Psoas muscle (tissue), 8 donors: Measurements from ENCODE around the gene CCDC182. TPM values are rescaled to one million over a fixed set of nuclear protein-coding genes. Genes with fewer than 3 reads are reported as not detected.

Experiments
- ATAC-seq, 4 donors: fragments of 200-7000 bp; cut with Tn5 transposase; one replicate each; pipeline ENCODE4 v1.9.1; 2020; ENCODE audit warnings: moderate library complexity in 3 of 4, mild to moderate bottlenecking in 2 of 4
- DNase-seq, 2 donors: peaks; one replicate each; pipeline ENCODE4 v3.0.0-alpha.2; 2020
- H3K27ac ChIP-seq: fragments of 200-600 bp; one replicate; pipeline ENCODE4 v1.8.0; 2022
- H3K27me3 ChIP-seq, 3 donors: fragments of 200-600 bp in 1 of 3; one replicate each; pipeline versions ENCODE4 v1.6.1 to v1.8.0; 2013 to 2022; ENCODE audit warnings: low read length in 2 of 3, mild to moderate bottlenecking in 2 of 3, moderate library complexity in 1 of 3; ENCODE audit not compliant: insufficient read depth in 3 of 3
- H3K36me3 ChIP-seq, 2 donors: fragments of 200-600 bp in 1 of 2; one replicate each; pipeline versions ENCODE4 v1.6.1 to v1.8.0; 2013 to 2022; ENCODE audit warnings: low read depth in 1 of 2, mild to moderate bottlenecking in 1 of 2, moderate library complexity in 1 of 2; ENCODE audit not compliant: insufficient read depth in 1 of 2
- H3K4me1 ChIP-seq: fragments of 200-600 bp; one replicate; pipeline ENCODE4 v1.8.0; 2022
- H3K4me3 ChIP-seq: fragments of 200-600 bp; one replicate; pipeline ENCODE4 v1.8.0; 2022; ENCODE audit warnings: mild to moderate bottlenecking
- H3K9me3 ChIP-seq: fragments of 200-600 bp; one replicate; pipeline ENCODE4 v1.8.0; 2022
- CTCF ChIP-seq: fragments of 200-600 bp; IDR thresholded peaks from one replicate; pipeline ENCODE4 v1.8.0; 2022; ENCODE audit warnings: antibody characterized with exemption
- WGBS, 3 donors: extraction: QIAGEN DNeasy Blood & Tissue Kit; methylation state at CpG; one replicate each; pipeline versions ENCODE4 v1.1.6 to v1.1.7; 2013; 5-methylcytosine and 5-hydroxymethylcytosine counted together
- intact Hi-C, 2 donors: fragments of 100-400 bp; cut with DNase I; formaldehyde crosslinking; loops; one replicate each; pipeline versions ENCODE4 v1.11.0 to v1.14.2; 2022
- long read RNA-seq, 2 donors: library from polyadenylated mRNA; unstranded; transcript quantifications; one replicate each; pipeline ENCODE4 v2.0.0, GENCODE V29; 2021
- polyA plus RNA-seq, 3 donors: library from polyadenylated mRNA; stranded (reverse); fragments of 200-250 nt; gene quantifications; one replicate each; pipeline ENCODE4 v1.2.3, GENCODE V29; 2013
- total RNA-seq, 4 donors: library from RNA; stranded (reverse); fragmentation: NEBNext Ultra II Directional in 2 of 4; extraction: Animal tissue kit (Norgen Biotek cat#: 25700) in 2 of 4; gene quantifications; one replicate each; pipeline versions ENCODE4 v1.2.1 to v1.2.4, GENCODE V29; 2021 to 2023
- donor health status: healthy with polysubstance abuse.
- donor health status: DM: no; HTN: no; CAD: no; lungs with moderate emphysema.
- donor health status: Bipolar disorder and iron deficiency.
- donor health status: healthy.
- donor health status: DM: yes; HTN: yes; CAD: no.
- donor health status: DM: no; HTN: no; CAD: no.
- donor health status: DM: no; HTN: no; CAD: no.
- donor health status: DM: yes; HTN: yes; CAD: no.

Gene CCDC182
- total RNA-seq (not detected), polyA plus RNA-seq (not detected)
- long read RNA-seq, donor 1, result 0 reads
- long read RNA-seq, donor 2, result 0 reads

DNA sequence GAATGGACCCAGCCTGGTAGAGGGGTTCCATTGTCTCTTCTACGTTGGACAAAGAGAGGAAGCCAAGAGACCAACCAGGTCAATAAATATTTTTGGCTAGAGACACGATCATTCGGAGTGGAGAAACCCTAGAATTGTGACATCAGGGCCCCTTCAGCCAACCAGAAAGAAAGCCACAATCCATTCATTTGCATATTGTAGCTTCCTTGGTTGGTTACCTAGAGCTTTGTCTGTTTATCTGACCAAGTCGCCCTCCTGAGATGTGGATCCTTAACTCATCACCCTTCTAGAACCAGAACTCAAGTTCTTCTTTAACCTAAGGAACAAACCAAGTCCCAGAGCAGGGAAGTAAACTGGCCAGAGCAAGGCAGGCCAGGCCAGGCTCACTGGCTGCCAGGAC, at the start of gene CCDC182:
CCDC182 (minus strand) TSS at position 58 of the 400 bp plus-strand sequence; CDS start at position 31, 27 bp downstream.
- Histone ChIP-seq H3K9me3 (no peaks in the 10 kb centered on the region), H3K4me1 (no peaks in the 10 kb centered on the region), H3K4me3 (no peak within 1 kb of the TSS), H3K36me3 (no peaks in the 10 kb centered on the region), H3K27ac (no peak within 1 kb of the TSS), H3K27me3 (no peaks in the 10 kb centered on the region)
- WGBS, 3 donors, result 51 to 56% (median 56%) methylated on average over 4 of the region's 4 CpGs
- no peak for TF ChIP-seq CTCF
- no peak for ATAC-seq
- intact Hi-C loops, result loop anchor here (5.0 kb wide), 2 partner anchors 503 to 613 kb away; no protein-coding TSS in a partner anchor
- DNase-seq, result no peak

GRCh38 chr17:57794841-57795240, 49.7 kb upstream of the CCDC182 start:
- 79 to 83% (median 80%) methylated on average over 2 of the region's 2 CpGs for WGBS, 3 donors
- H3K27ac ChIP-seq, result no peak overlapping the region
- TF ChIP-seq CTCF, result no peak
- H3K27me3 ChIP-seq, result no peaks in the 10 kb centered on the region
- intact Hi-C loops, result no loop called here
- H3K4me1 ChIP-seq, result no peaks in the 10 kb centered on the region
- no peaks in the 10 kb centered on the region for H3K9me3 ChIP-seq
- no peaks in the 10 kb centered on the region for H3K36me3 ChIP-seq
- H3K4me3 ChIP-seq, result no peak overlapping the region
- no peak for DNase-seq
- ATAC-seq, result no peak

DNA sequence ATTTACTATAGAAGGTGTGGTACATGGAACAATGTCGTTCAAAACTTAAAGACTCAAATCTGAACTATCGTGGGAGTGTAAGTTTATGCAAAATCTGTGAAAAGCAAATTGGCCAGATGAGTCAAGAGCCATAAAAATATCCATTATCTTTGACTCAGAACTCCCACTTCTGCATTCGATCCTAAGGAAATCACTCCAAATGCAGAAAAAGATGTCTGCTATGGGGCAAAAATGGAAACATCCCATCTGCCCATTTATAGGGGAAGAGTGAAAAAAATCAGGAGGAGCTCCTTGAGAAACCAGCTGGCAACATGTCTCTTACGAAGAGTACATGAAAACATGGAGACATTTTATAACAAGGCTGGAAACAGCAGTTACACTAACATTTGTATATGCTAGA, 43.6 kb upstream of the CCDC182 start:
- DNase-seq (no peak), ATAC-seq (no peak)
- H3K27me3 ChIP-seq, result peaks cover 0 to 17% (median 0%) of the 10 kb centered on the region in 3 donors
- no peaks in the 10 kb centered on the region for H3K9me3 ChIP-seq
- no peak for TF ChIP-seq CTCF
- H3K4me1 ChIP-seq, result no peaks in the 10 kb centered on the region
- H3K4me3 ChIP-seq, result no peak overlapping the region
- no peak overlapping the region for H3K27ac ChIP-seq
- no peaks in the 10 kb centered on the region for H3K36me3 ChIP-seq
- intact Hi-C loops, result no loop called here
- WGBS, 3 donors, result 74 to 78% (median 75%) methylated on average over 4 of the region's 4 CpGs

DNA sequence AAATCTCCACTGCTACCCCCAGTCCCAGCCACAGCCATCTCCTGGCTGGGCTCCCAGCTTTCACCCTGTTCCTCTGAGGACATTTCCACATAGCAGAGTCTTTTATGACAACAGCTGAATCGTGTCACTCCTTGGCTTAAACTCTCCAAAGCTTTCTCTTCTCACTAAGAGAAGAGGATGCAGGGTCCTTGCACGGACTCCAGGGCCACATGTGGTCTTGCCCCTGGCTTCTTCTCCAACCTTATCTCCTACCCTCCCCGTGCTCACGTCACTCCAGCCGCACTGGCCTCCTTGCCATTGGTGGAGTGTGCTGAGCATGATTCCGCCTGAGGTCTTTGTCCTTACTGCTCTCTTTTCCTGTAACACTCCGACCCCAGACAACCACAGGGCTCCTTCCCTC, 39.9 kb upstream of the CCDC182 start:
- H3K27me3 ChIP-seq, result peaks cover 0 to 17% (median 0%) of the 10 kb centered on the region in 3 donors
- H3K9me3 ChIP-seq, result no peaks in the 10 kb centered on the region
- ATAC-seq (no peak), DNase-seq (no peak)
- TF ChIP-seq CTCF, result no peak
- H3K4me3 ChIP-seq, result no peak overlapping the region
- peaks cover 13% of the 10 kb centered on the region for H3K4me1 ChIP-seq
- WGBS, 3 donors, result 57 to 67% (median 60%) methylated on average over 7 of the region's 7 CpGs
- intact Hi-C loops, result no loop called here
- no peaks in the 10 kb centered on the region for H3K36me3 ChIP-seq
- H3K27ac ChIP-seq, result no peak overlapping the region
